ENCODE measurements around the gene ZMYM2. TPM values are rescaled to one million over a fixed set of nuclear protein-coding genes. Genes with fewer than 3 reads are reported as not detected.
A peak's percentile ranks its signal among the peaks of the same experiment; 100 is the strongest.

Gene ZMYM2
- 51.7 and 52.1 TPM in 2 replicates for total RNA-seq

DNA sequence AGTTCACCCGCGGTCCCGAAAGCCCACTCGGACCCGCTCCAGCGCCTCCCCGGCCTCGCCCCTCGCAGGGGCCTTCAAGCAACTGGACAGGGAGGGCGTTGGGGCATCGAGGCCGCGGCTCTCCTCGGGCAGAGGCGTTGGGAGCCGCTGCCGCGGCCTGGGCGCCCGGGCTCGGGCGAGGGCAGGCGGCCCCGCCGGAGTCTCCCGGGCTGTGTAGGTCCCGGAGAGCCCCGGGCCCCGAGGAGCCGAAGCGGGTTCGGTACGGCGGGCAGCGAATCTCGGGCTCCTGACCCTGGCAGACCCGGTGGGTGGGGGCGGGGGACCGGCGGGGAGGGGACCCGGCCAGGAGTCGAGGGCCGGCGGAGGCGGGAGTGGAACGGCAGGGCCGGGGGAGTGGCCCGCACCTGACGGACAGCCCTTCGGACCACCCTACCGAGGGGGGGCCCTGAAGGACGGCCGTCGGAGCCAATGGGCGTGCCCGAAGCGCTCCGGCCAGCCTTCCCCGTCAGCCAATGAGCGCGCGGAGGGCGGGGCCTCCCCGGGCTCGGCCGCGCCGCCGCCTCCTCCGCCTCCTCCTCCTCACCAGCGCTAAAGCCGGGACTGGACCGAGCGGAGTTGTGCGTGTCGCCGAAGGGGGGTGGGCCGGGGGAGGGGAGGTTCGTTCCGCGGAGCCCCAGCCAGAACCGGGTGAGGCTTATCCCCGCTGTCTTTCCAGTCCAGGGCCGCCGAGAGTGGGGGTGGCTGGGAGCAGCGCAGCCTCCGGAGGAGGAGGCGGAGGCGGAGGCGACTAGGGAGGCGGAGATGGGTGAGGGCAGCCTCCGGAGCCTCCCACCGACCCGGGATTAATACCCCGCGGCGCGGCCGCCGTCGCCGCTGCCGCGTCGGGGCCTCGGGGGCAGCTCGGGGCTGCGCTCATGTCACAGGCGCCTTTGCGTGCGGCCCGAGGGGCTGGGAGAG, at the start of gene ZMYM2:
Gene ZMYM2 (plus strand): TSS at position 573 of the 957 bp plus-strand sequence. CDS start 34,346 bp downstream, outside the sequence.
- TF ChIP-seq CTCF (IDR thresholded peaks at IDR 0.05; ENCODE audit: insufficient read depth, low read length, poor library complexity, severe bottlenecking), result no peak
- DNase-seq (ENCODE audit: low read depth), result peak; percentile 63

GRCh38 chr13:19910336-19911072, 48.0 kb upstream of the ZMYM2 start:
- DNase-seq (ENCODE audit: low read depth), result peak; percentile 72

More for the DNA sequence above, at the start of gene ZMYM2:
- H3K36me3 ChIP-seq (ENCODE audit: control insufficient read depth, insufficient read depth, low read length), result no peaks in the 10 kb centered on the region
- peak within 1 kb of the TSS; percentile 78 for H3K4me3 ChIP-seq (ENCODE audit: low read depth, low read length)
- H3K27me3 ChIP-seq (ENCODE audit: control insufficient read depth, insufficient read depth, low read length), result no peaks in the 10 kb centered on the region

DNA sequence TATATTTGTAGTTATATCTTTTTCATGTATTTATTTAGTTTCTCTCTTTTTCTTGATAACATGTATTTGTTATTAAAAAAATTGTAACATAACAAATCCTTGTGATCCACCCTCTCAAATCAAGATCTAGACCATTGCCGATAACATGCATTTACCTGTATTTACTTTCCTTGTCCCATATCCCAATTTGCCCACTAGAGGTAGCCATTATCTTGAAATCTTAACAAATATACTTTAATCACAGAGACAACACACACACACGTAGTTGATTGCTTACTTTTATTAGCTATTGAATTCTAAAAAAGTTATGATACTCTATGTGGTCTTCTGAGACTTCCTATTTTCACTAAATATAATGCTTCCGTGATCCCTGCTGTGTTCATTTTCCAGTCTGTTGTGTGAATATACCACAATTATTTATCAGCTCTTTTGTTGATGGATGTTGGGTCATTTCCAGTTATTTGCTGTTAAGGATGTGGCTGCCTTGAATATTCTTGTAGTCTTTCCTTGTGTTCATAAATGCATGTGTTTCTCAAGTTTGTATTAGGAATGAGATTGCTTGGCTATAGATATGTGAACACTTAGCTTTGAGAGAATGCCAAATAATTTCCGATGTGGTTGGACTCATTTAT, 31.3 kb upstream of the ZMYM2 start:
- DNase-seq (ENCODE audit: low read depth), result no peak
- TF ChIP-seq CTCF (IDR thresholded peaks at IDR 0.05; ENCODE audit: insufficient read depth, low read length, poor library complexity, severe bottlenecking), result peak; percentile 59
- H3K36me3 ChIP-seq (ENCODE audit: control insufficient read depth, insufficient read depth, low read length), result no peaks in the 10 kb centered on the region
- H3K27me3 ChIP-seq (ENCODE audit: control insufficient read depth, insufficient read depth, low read length), result no peaks in the 10 kb centered on the region
- H3K4me3 ChIP-seq (ENCODE audit: low read depth, low read length), result no peak overlapping the region

More at GRCh38 chr13:19910336-19911072, 48.0 kb upstream of the ZMYM2 start:
- no peaks in the 10 kb centered on the region for H3K27me3 ChIP-seq (ENCODE audit: control insufficient read depth, insufficient read depth, low read length)
- H3K36me3 ChIP-seq (ENCODE audit: control insufficient read depth, insufficient read depth, low read length), result no peaks in the 10 kb centered on the region
- TF ChIP-seq CTCF (IDR thresholded peaks at IDR 0.05; ENCODE audit: insufficient read depth, low read length, poor library complexity, severe bottlenecking), result no peak
- H3K4me3 ChIP-seq (ENCODE audit: low read depth, low read length), result no peak overlapping the region

- no peak for TF ChIP-seq CTCF (IDR thresholded peaks at IDR 0.05; ENCODE audit: insufficient read depth, low read length, poor library complexity, severe bottlenecking)
- Histone ChIP-seq H3K36me3 (ENCODE audit: control insufficient read depth, insufficient read depth, low read length) (no peaks in the 10 kb centered on the region), H3K4me3 (ENCODE audit: low read depth, low read length) (no peak overlapping the region), H3K27me3 (ENCODE audit: control insufficient read depth, insufficient read depth, low read length) (no peaks in the 10 kb centered on the region)
- DNase-seq (ENCODE audit: low read depth), result no peak
These were observed 18.4 kb upstream of the ZMYM2 start for GRCh38 chr13:19940106-19940505.

DNA sequence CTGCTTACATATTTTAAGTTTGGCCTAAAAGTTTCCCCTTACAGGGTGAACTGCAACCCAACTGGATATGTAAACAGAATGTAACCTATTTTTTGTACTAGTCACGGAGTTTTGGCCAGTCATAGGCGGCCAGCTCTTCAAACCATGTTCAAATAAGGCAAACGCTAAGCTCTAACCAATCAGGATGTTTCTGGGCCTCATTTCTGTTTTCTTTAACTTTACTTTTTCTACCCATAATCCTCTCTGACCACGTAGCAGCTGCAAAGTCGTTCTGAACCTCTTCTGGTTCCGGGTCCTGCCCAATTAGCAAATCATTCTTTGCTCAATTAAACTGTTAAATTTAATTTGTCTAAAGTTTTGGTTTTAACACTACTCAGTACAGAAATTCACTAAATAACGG, 8.2 kb upstream of the ZMYM2 start:
- Histone ChIP-seq H3K27me3 (ENCODE audit: control insufficient read depth, insufficient read depth, low read length) (no peaks in the 10 kb centered on the region), H3K4me3 (ENCODE audit: low read depth, low read length) (no peak overlapping the region), H3K36me3 (ENCODE audit: control insufficient read depth, insufficient read depth, low read length) (no peaks in the 10 kb centered on the region)
- no peak for DNase-seq (ENCODE audit: low read depth)
- no peak for TF ChIP-seq CTCF (IDR thresholded peaks at IDR 0.05; ENCODE audit: insufficient read depth, low read length, poor library complexity, severe bottlenecking)
